Astrocyte (in vitro differentiated cells and primary cell): ENCODE data around the gene ATG4A. TPM values are rescaled to one million over a fixed set of nuclear protein-coding genes. Genes with fewer than 3 reads are reported as not detected.

Experiments used
- DNase-seq: peaks from one replicate; pipeline ENCODE4 v3.0.0-alpha.2; 2010; ENCODE audit warnings: low read depth
- FAIRE-seq: peaks from 2 replicates; lab custom pipeline; 2011; peaks lifted over from hg19 to GRCh38; lab: Jason Lieb, UNC
- H2AFZ ChIP-seq: 2 replicates; pipeline ENCODE4 v1.6.0; 2012; ENCODE audit warnings: low read depth, low read length, inconsistent platforms
- H3K27ac ChIP-seq: 2 replicates; pipeline ENCODE4 v1.5.1; 2011; ENCODE audit warnings: low read depth, low read length, inconsistent platforms
- H3K27me3 ChIP-seq: 2 replicates; pipeline ENCODE4 v1.6.0; 2011; ENCODE audit warnings: low read length, inconsistent platforms; ENCODE audit not compliant: insufficient read depth
- H3K36me3 ChIP-seq: 2 replicates; pipeline ENCODE4 v1.5.1; 2011; ENCODE audit warnings: low read length, inconsistent platforms; ENCODE audit not compliant: insufficient read depth
- H3K4me1 ChIP-seq: 2 replicates; pipeline ENCODE4 v1.5.1; 2011; ENCODE audit warnings: low read length, inconsistent platforms; ENCODE audit not compliant: insufficient read depth
- H3K4me2 ChIP-seq: 2 replicates; pipeline ENCODE4 v1.6.0; 2012; ENCODE audit warnings: low read length, inconsistent platforms
- H3K4me3 ChIP-seq: 2 replicates; pipeline ENCODE4 v1.5.1; 2011; ENCODE audit warnings: low read depth, mild to moderate bottlenecking, low read length, inconsistent platforms; ENCODE audit not compliant: insufficient read depth
- H3K79me2 ChIP-seq: 2 replicates; pipeline ENCODE4 v1.6.0; 2012; ENCODE audit warnings: mild to moderate bottlenecking, low read length, inconsistent platforms; ENCODE audit not compliant: insufficient read depth
- H3K9ac ChIP-seq: 2 replicates; pipeline ENCODE4 v1.6.0; 2012; ENCODE audit warnings: mild to moderate bottlenecking, low read length, inconsistent platforms
- H3K9me3 ChIP-seq: 2 replicates; pipeline ENCODE4 v1.5.1; 2012; ENCODE audit warnings: low read depth, mild to moderate bottlenecking, low read length, inconsistent platforms; ENCODE audit not compliant: insufficient read depth
- H4K20me1 ChIP-seq: 2 replicates; pipeline ENCODE4 v1.6.0; 2012; ENCODE audit warnings: low read length, inconsistent platforms; ENCODE audit not compliant: insufficient read depth
- H3K27ac Mint-ChIP-seq: one replicate; pipeline ENCODE4 v1.8.0; 2021; ENCODE audit warnings: mild to moderate bottlenecking, mixed read lengths; ENCODE audit not compliant: unreplicated experiment
- H3K27me3 Mint-ChIP-seq: one replicate; pipeline ENCODE4 v1.8.0; 2021; ENCODE audit warnings: low read depth, mixed read lengths; ENCODE audit not compliant: unreplicated experiment
- H3K36me3 Mint-ChIP-seq: one replicate; pipeline ENCODE4 v1.8.0; 2021; ENCODE audit warnings: low read depth, mixed read lengths; ENCODE audit not compliant: unreplicated experiment
- H3K4me1 Mint-ChIP-seq: one replicate; pipeline ENCODE4 v1.8.0; 2021; ENCODE audit warnings: low read depth, mixed read lengths; ENCODE audit not compliant: unreplicated experiment
- H3K4me3 Mint-ChIP-seq: one replicate; pipeline ENCODE4 v1.8.0; 2021; ENCODE audit warnings: mild to moderate bottlenecking, moderate library complexity, mixed read lengths; ENCODE audit not compliant: unreplicated experiment
- H3K9me3 Mint-ChIP-seq: one replicate; pipeline ENCODE4 v1.8.0; 2021; ENCODE audit warnings: mild to moderate bottlenecking, mixed read lengths; ENCODE audit not compliant: unreplicated experiment
- CTCF ChIP-seq: IDR thresholded peaks from 2 replicates; pipeline ENCODE4 v1.5.1; 2011; ENCODE audit warnings: low read depth, mild to moderate bottlenecking, inconsistent platforms, low read length, moderate library complexity; ENCODE audit not compliant: insufficient read depth
- EZH2 ChIP-seq: IDR thresholded peaks from 2 replicates; pipeline ENCODE4 v1.6.1; 2012; ENCODE audit warnings: mild to moderate bottlenecking, low read length, inconsistent platforms; ENCODE audit not compliant: insufficient read depth
- total RNA-seq: library from RNA; stranded (reverse); gene quantifications from 2 replicates; pipeline ENCODE4 v1.2.1, GENCODE V29; 2021

Gene ATG4A
- total RNA-seq, 1 donor from 2014 or later = 10.7 TPM

- Histone ChIP-seq H3K27ac (no peak overlapping the region), H3K9ac (no peak overlapping the region), H2AFZ (no peak overlapping the region), H3K27me3 (no peaks in the 10 kb centered on the region), H4K20me1 (no peaks in the 10 kb centered on the region), H3K4me2 (no peak overlapping the region), H3K4me3 (no peak overlapping the region), H3K79me2 (no peaks in the 10 kb centered on the region), H3K36me3 (no peaks in the 10 kb centered on the region), H3K4me1 (peaks cover 14% of the 10 kb centered on the region), H3K9me3 (no peaks in the 10 kb centered on the region)
- FAIRE-seq (no peak), DNase-seq (no peak)
- Mint-ChIP-seq H3K27ac (no peak overlapping the region), H3K4me1 (peaks cover 3% of the 10 kb centered on the region), H3K4me3 (no peak overlapping the region), H3K9me3 (no peaks in the 10 kb centered on the region), H3K27me3 (peaks cover 3% of the 10 kb centered on the region), H3K36me3 (no peaks in the 10 kb centered on the region)
- TF ChIP-seq CTCF = no peak
- no peak for TF ChIP-seq EZH2
Measured at GRCh38 chrX:108169768-108170167, 78.2 kb downstream of the ATG4A start.

GRCh38 chrX:108171671-108172070, 80.1 kb downstream of the ATG4A start:
- Mint-ChIP-seq H3K27ac (no peak overlapping the region), H3K36me3 (no peaks in the 10 kb centered on the region), H3K4me3 (no peak overlapping the region), H3K4me1 (peaks cover 3% of the 10 kb centered on the region), H3K27me3 (peaks cover 3% of the 10 kb centered on the region), H3K9me3 (no peaks in the 10 kb centered on the region)
- FAIRE-seq (peak; percentile 13), DNase-seq (no peak)
- TF ChIP-seq EZH2 (no peak), CTCF (no peak)
- H3K9me3 ChIP-seq = no peaks in the 10 kb centered on the region
- H3K79me2 ChIP-seq = no peaks in the 10 kb centered on the region
- H3K9ac ChIP-seq = no peak overlapping the region
- H3K27ac ChIP-seq = no peak overlapping the region
- H3K4me2 ChIP-seq = no peak overlapping the region
- no peaks in the 10 kb centered on the region for H3K27me3 ChIP-seq
- no peak overlapping the region for H3K4me3 ChIP-seq
- no peaks in the 10 kb centered on the region for H3K36me3 ChIP-seq
- no peak overlapping the region for H2AFZ ChIP-seq
- no peaks in the 10 kb centered on the region for H4K20me1 ChIP-seq
- peaks cover 18% of the 10 kb centered on the region for H3K4me1 ChIP-seq

- Histone ChIP-seq H3K4me3 (no peak overlapping the region), H3K4me2 (no peak overlapping the region), H3K9ac (no peak overlapping the region), H3K36me3 (no peaks in the 10 kb centered on the region), H3K27ac (no peak overlapping the region), H2AFZ (no peak overlapping the region), H3K4me1 (peaks cover 23% of the 10 kb centered on the region), H3K27me3 (no peaks in the 10 kb centered on the region), H3K9me3 (no peaks in the 10 kb centered on the region), H3K79me2 (no peaks in the 10 kb centered on the region), H4K20me1 (no peaks in the 10 kb centered on the region)
- TF ChIP-seq CTCF (no peak), EZH2 (no peak)
- Mint-ChIP-seq H3K4me1 (peaks cover 8% of the 10 kb centered on the region), H3K9me3 (no peaks in the 10 kb centered on the region), H3K36me3 (no peaks in the 10 kb centered on the region), H3K4me3 (no peak overlapping the region), H3K27ac (no peak overlapping the region), H3K27me3 (peaks cover 3% of the 10 kb centered on the region)
- FAIRE-seq (no peak), DNase-seq (no peak)
Measured at GRCh38 chrX:108173874-108174273, 82.3 kb downstream of the ATG4A start.
